ENCODE measurements around the gene BMP6. TPM values are rescaled to one million over a fixed set of nuclear protein-coding genes. Genes with fewer than 3 reads are reported as not detected.

Gene BMP6
- total RNA-seq, 1 experiment from 2014 or later, result 1.6 TPM

- TF ChIP-seq, protein P1, sequence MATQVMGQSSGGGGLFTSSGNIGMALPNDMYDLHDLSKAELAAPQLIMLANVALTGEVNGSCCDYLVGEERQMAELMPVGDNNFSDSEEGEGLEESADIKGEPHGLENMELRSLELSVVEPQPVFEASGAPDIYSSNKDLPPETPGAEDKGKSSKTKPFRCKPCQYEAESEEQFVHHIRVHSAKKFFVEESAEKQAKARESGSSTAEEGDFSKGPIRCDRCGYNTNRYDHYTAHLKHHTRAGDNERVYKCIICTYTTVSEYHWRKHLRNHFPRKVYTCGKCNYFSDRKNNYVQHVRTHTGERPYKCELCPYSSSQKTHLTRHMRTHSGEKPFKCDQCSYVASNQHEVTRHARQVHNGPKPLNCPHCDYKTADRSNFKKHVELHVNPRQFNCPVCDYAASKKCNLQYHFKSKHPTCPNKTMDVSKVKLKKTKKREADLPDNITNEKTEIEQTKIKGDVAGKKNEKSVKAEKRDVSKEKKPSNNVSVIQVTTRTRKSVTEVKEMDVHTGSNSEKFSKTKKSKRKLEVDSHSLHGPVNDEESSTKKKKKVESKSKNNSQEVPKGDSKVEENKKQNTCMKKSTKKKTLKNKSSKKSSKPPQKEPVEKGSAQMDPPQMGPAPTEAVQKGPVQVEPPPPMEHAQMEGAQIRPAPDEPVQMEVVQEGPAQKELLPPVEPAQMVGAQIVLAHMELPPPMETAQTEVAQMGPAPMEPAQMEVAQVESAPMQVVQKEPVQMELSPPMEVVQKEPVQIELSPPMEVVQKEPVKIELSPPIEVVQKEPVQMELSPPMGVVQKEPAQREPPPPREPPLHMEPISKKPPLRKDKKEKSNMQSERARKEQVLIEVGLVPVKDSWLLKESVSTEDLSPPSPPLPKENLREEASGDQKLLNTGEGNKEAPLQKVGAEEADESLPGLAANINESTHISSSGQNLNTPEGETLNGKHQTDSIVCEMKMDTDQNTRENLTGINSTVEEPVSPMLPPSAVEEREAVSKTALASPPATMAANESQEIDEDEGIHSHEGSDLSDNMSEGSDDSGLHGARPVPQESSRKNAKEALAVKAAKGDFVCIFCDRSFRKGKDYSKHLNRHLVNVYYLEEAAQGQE (IDR thresholded peaks at IDR 0.05; ENCODE audit: low read depth), result no peak
- TF ChIP-seq YY1 (IDR thresholded peaks at IDR 0.05; ENCODE audit: extremely low read depth, insufficient replicate concordance, low read depth, low read length) (no peak), SIN3A (IDR thresholded peaks at IDR 0.05; ENCODE audit: low read depth) (no peak), JUND (IDR thresholded peaks at IDR 0.05) (no peak), CBX3 (IDR thresholded peaks at IDR 0.05; ENCODE audit: low read depth) (no peak)
Observed at GRCh38 chr6:7731294-7731693, 5.4 kb downstream of the BMP6 start (continued).

DNA sequence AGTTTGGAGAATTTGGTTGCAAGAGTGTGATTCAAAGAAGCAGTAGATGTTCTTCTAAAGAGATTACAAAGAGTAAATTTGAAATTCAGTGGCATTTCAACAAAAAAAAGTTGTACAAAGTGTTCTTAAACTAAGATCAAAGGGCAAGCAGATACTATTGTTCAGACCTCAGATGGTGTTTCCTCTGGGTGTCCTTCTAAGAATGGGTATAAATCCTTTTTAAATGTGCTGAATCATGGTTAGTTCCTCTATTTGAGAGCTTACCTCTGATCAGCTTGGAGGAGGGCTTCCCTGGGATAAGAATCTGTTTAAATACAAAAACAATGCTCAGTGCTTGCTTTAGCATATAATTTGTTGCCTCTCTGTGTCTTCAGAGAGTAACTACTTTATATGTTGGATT is 6.3 kb downstream of the BMP6 start:
- H3K27me3 ChIP-seq (ENCODE audit: insufficient read depth, low read length), result no peaks in the 10 kb centered on the region
- ChIA-PET RAD21 (ENCODE audit: low non-redundant PET in 1 of 2, low total read pairs in 2 of 2, uncharacterized antibody in 2 of 2, unreplicated experiment in 2 of 2) (no interaction called here), POLR2A (no interaction called here), CTCF (interaction anchor here (1.2 kb wide), 1 partner anchor 10 kb away, joined by 4 read pairs; no protein-coding TSS in a partner anchor)
- BruUV-seq (replicated peaks), result no TSS peak
- peaks cover 0 to 3% of the 10 kb centered on the region in 2 experiments; a peak in 1 of 4 replicates for H3K4me1 ChIP-seq (ENCODE audit: control insufficient read depth in 1 of 2, insufficient read depth in 2 of 2, low read length in 2 of 2)
- H3K27ac ChIP-seq (ENCODE audit: low read depth, low read length), result no peak overlapping the region
- DNase-seq (ENCODE audit: low read depth, low spot score) (no peak), ATAC-seq (no peak)
- H3K36me3 ChIP-seq (ENCODE audit: control insufficient read depth in 1 of 2, insufficient read depth in 2 of 2, low read length in 2 of 2), result no peaks in the 10 kb centered on the region
- no peak overlapping the region for H3K4me3 ChIP-seq (replicated peaks in 1 of 2; ENCODE audit: low read depth in 1 of 2, low read length in 2 of 2)
- no peaks in the 10 kb centered on the region for H3K79me2 ChIP-seq (ENCODE audit: insufficient read depth, low read length)
- no peaks in the 10 kb centered on the region for H4K20me1 ChIP-seq (ENCODE audit: insufficient read depth)
- intact Hi-C loops (cut with micrococcal nuclease), result no loop called here
- no peak overlapping the region for H2AFZ ChIP-seq (ENCODE audit: low read depth, low read length, poor library complexity, severe bottlenecking)
- no peak overlapping the region for H3K4me2 ChIP-seq (ENCODE audit: low read length)
- TF ChIP-seq FOSL1 (IDR thresholded peaks at IDR 0.05; ENCODE audit: low read depth) (no peak), POLR2A (IDR thresholded peaks at IDR 0.05; ENCODE audit: borderline replicate concordance, extremely low read depth, insufficient read depth, insufficient read length) (no peak), SIN3A (IDR thresholded peaks at IDR 0.05; ENCODE audit: low read depth) (no peak), CEBPB (IDR thresholded peaks at IDR 0.05; ENCODE audit: low read depth) (no peak), ZBTB33 (IDR thresholded peaks at IDR 0.05; ENCODE audit: extremely low read depth, insufficient replicate concordance, low read length) (no peak), RAD21 (IDR thresholded peaks at IDR 0.05; ENCODE audit: low read depth) (no peak)
- TF ChIP-seq, protein P2, sequence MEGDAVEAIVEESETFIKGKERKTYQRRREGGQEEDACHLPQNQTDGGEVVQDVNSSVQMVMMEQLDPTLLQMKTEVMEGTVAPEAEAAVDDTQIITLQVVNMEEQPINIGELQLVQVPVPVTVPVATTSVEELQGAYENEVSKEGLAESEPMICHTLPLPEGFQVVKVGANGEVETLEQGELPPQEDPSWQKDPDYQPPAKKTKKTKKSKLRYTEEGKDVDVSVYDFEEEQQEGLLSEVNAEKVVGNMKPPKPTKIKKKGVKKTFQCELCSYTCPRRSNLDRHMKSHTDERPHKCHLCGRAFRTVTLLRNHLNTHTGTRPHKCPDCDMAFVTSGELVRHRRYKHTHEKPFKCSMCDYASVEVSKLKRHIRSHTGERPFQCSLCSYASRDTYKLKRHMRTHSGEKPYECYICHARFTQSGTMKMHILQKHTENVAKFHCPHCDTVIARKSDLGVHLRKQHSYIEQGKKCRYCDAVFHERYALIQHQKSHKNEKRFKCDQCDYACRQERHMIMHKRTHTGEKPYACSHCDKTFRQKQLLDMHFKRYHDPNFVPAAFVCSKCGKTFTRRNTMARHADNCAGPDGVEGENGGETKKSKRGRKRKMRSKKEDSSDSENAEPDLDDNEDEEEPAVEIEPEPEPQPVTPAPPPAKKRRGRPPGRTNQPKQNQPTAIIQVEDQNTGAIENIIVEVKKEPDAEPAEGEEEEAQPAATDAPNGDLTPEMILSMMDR (IDR thresholded peaks at IDR 0.05 in 2 of 3, conservative IDR thresholded peaks at IDR 0.05 in 1 of 3; ENCODE audit: borderline replicate concordance in 1 of 3, insufficient read depth in 1 of 3, low read depth in 2 of 3, low read length in 2 of 3), result no peak
- TF ChIP-seq, protein P1 (IDR thresholded peaks at IDR 0.05; ENCODE audit: low read depth), result no peak
- H3K9me2 ChIP-seq (ENCODE audit: insufficient read depth), result no peaks in the 10 kb centered on the region
- H3K9me3 ChIP-seq (ENCODE audit: control insufficient read depth in 1 of 2, insufficient read depth in 1 of 2, low read depth in 1 of 2, low read length in 2 of 2), result no peaks in the 10 kb centered on the region
- H3K9ac ChIP-seq (ENCODE audit: low read length), result no peak overlapping the region

All from HCT116 (cell line).